BE2C (cell line): ENCODE measurements around the gene HEYL.
A peak's percentile ranks its signal among the peaks of the same experiment; 100 is the strongest.

ENCODE experiments used
- DNase-seq: peaks from one replicate; pipeline ENCODE4 v3.0.0-alpha.2; 2020
- H3K27me3 ChIP-seq: fragments of 250-450 bp; sonication (Bioruptor Pico); 2 replicates; pipeline ENCODE4 v1.5.1; 2020; ENCODE audit warnings: mild to moderate bottlenecking
- H3K36me3 ChIP-seq: fragments of 250-450 bp; sonication (Bioruptor Pico); 2 replicates; pipeline ENCODE4 v1.5.1; 2020; ENCODE audit warnings: mild to moderate bottlenecking
- H3K4me1 ChIP-seq: fragments of 250-450 bp; sonication (Bioruptor Pico); 2 replicates; pipeline ENCODE4 v1.5.1; 2020
- H3K4me3 ChIP-seq: 2 replicates; pipeline ENCODE4 v1.5.1; 2011; ENCODE audit warnings: low read depth, low read length
- H3K9me3 ChIP-seq: fragments of 250-450 bp; sonication (Bioruptor Pico); 2 replicates; pipeline ENCODE4 v1.5.1; 2020
- CTCF ChIP-seq: IDR thresholded peaks from 2 replicates; pipeline ENCODE4 v1.5.1; 2012; ENCODE audit warnings: mild to moderate bottlenecking, low read depth, low read length

HEYL gene

GRCh38 chr1:39662861-39663260, 23.4 kb upstream of the HEYL start:
- Histone ChIP-seq H3K27me3 (no peaks in the 10 kb centered on the region), H3K4me1 (peaks cover 10% of the 10 kb centered on the region; the same call in 1 of the 2 replicates)
- no peak for TF ChIP-seq CTCF

GRCh38 chr1:39659538-39659937, 20.1 kb upstream of the HEYL start:
- Histone ChIP-seq H3K27me3 (no peaks in the 10 kb centered on the region), H3K9me3 (no peaks in the 10 kb centered on the region), H3K4me3 (no peak overlapping the region), H3K36me3 (peaks cover 4% of the 10 kb centered on the region; the same call in 1 of the 2 replicates), H3K4me1 (peaks cover 15% of the 10 kb centered on the region)
- no peak for TF ChIP-seq CTCF
- no peak for DNase-seq

More at GRCh38 chr1:39662861-39663260, 23.4 kb upstream of the HEYL start:
- H3K9me3 ChIP-seq = no peaks in the 10 kb centered on the region
- no peak for DNase-seq
- H3K36me3 ChIP-seq = peaks cover 4% of the 10 kb centered on the region; the same call in 1 of the 2 replicates
- no peak overlapping the region for H3K4me3 ChIP-seq

GRCh38 chr1:39659110-39659509, 19.7 kb upstream of the HEYL start:
- H3K9me3 ChIP-seq = no peaks in the 10 kb centered on the region

GRCh38 chr1:39657923-39658485, 18.6 kb upstream of the HEYL start:
- no peaks in the 10 kb centered on the region for H3K27me3 ChIP-seq
- H3K4me3 ChIP-seq = peak overlapping the region; percentile 70
- H3K4me1 ChIP-seq = peaks cover 25% of the 10 kb centered on the region
- no peaks in the 10 kb centered on the region for H3K9me3 ChIP-seq
- peak; percentile 81 for DNase-seq
- TF ChIP-seq CTCF = peak; percentile 78
- peaks cover 4% of the 10 kb centered on the region; the same call in 1 of the 2 replicates for H3K36me3 ChIP-seq

More at GRCh38 chr1:39659110-39659509, 19.7 kb upstream of the HEYL start:
- Histone ChIP-seq H3K27me3 (no peaks in the 10 kb centered on the region), H3K4me3 (no peak overlapping the region), H3K4me1 (peaks cover 19% of the 10 kb centered on the region), H3K36me3 (peaks cover 4% of the 10 kb centered on the region; the same call in 1 of the 2 replicates)
- no peak for TF ChIP-seq CTCF
- no peak for DNase-seq

- DNase-seq = peak; percentile 79
- no peaks in the 10 kb centered on the region for H3K27me3 ChIP-seq
Measured at GRCh38 chr1:39657402-39657801, 18.0 kb upstream of the HEYL start.

More at GRCh38 chr1:39657402-39657801, 18.0 kb upstream of the HEYL start:
- Histone ChIP-seq H3K9me3 (no peaks in the 10 kb centered on the region), H3K4me1 (peaks cover 25% of the 10 kb centered on the region), H3K36me3 (peaks cover 4% of the 10 kb centered on the region; the same call in 1 of the 2 replicates), H3K4me3 (peak overlapping the region; percentile 70)
- no peak for TF ChIP-seq CTCF
